Neuron (in vitro differentiated cells): Measurements from ENCODE around the gene FAM170B.

Experiments
- H2AFZ ChIP-seq: one replicate; pipeline ENCODE4 v1.6.1; 2013; ENCODE audit warnings: low read depth, mild to moderate bottlenecking, inconsistent platforms, low read length, moderate library complexity
- H3K27me3 ChIP-seq: one replicate; pipeline ENCODE4 v1.6.1; 2013; ENCODE audit warnings: low read length; ENCODE audit not compliant: insufficient read depth
- H3K36me3 ChIP-seq: one replicate; pipeline ENCODE4 v1.6.1; 2013; ENCODE audit warnings: low read length; ENCODE audit not compliant: insufficient read depth
- H3K4me1 ChIP-seq: one replicate; pipeline ENCODE4 v1.6.1; 2013; ENCODE audit warnings: low read length; ENCODE audit not compliant: insufficient read depth
- H3K4me3 ChIP-seq: 2 replicates; pipeline ENCODE4 v1.5.1; 2013; ENCODE audit warnings: mild to moderate bottlenecking, low read length, moderate library complexity
- H3K9me3 ChIP-seq: one replicate; pipeline ENCODE4 v1.6.1; 2013; ENCODE audit warnings: low read length

The FAM170B gene

DNA sequence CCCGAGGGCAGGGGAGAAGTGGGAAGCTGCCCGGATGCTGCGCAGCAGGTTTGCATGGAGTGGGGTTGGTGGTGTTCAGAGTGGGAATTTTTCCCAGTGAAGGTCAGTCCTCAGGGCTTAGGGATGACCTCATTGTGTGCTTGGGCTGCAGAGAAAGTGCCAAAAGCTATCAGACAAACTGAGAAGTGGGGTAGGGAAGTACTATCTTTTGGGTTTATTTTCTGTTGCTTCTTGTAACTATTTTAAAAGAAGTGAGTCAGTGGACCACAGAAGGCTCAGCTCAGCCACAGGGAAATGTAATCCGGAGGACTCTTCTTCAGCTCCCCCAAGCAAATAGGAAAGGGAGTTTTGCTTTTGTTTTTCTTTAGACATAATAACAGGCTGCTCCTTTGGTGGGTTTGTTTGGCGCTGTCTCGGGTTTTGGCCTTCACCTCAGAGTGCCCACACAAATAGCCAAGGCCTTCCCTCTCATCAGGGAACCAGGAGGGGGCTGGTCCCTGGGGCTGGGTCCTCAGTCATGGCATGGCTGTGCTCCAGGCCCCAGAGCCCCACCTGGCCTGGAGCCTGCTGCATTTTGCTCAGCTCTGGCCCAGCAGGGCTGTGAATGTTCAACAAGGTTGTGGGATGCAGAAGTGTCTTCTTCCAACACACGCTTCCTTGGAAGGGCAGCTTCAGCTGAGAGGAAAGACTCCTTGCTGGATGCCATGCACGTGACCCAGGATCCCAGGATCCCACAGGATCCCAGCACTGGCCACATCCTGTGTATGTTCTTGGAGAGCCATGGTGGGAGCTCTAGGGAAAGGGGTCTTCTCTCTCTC is 5.4 kb upstream of the FAM170B start:
- Histone ChIP-seq H3K9me3 (no peaks in the 10 kb centered on the region), H3K27me3 (no peaks in the 10 kb centered on the region), H3K4me1 (no peaks in the 10 kb centered on the region), H2AFZ (no peak overlapping the region), H3K4me3 (no peak overlapping the region), H3K36me3 (no peaks in the 10 kb centered on the region)

GRCh38 chr10:49138361-49138891 is 4.6 kb upstream of the FAM170B start:
- Histone ChIP-seq H3K9me3 (no peaks in the 10 kb centered on the region), H3K4me3 (no peak overlapping the region), H3K4me1 (no peaks in the 10 kb centered on the region), H2AFZ (no peak overlapping the region), H3K27me3 (no peaks in the 10 kb centered on the region), H3K36me3 (no peaks in the 10 kb centered on the region)

- Histone ChIP-seq H3K27me3 (no peaks in the 10 kb centered on the region), H3K4me1 (no peaks in the 10 kb centered on the region), H3K36me3 (no peaks in the 10 kb centered on the region)
These were observed 2.7 kb upstream of the FAM170B start for GRCh38 chr10:49136525-49136924.

GRCh38 chr10:49135575-49136313 is 1.9 kb upstream of the FAM170B start:
- no peaks in the 10 kb centered on the region for H3K27me3 ChIP-seq
- no peaks in the 10 kb centered on the region for H3K4me1 ChIP-seq
- H2AFZ ChIP-seq: no peak overlapping the region
- no peaks in the 10 kb centered on the region for H3K36me3 ChIP-seq
- no peaks in the 10 kb centered on the region for H3K9me3 ChIP-seq
- H3K4me3 ChIP-seq: no peak overlapping the region

More at GRCh38 chr10:49136525-49136924, 2.7 kb upstream of the FAM170B start:
- H3K4me3 ChIP-seq: no peak overlapping the region
- H3K9me3 ChIP-seq: no peaks in the 10 kb centered on the region
- no peak overlapping the region for H2AFZ ChIP-seq

DNA sequence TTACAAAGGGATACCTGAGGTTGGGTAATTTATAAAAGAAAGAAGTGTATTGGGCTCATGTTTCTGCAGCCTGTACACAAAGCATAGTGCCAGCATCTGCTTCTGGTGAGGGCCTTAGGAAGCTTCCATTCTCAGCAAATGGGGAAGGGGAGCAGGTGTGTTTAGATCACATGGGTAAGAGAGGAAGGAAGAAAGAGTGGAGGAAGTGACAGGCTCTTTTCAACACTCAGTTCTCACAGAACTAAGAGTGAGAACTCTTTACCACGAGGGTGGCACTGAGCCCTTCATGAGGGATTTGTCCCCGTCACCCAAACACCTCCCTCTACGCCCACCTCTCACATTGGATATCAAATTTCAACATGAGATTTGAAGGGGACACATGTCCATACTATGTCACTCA is 506 bp upstream of the FAM170B start:
- no peaks in the 10 kb centered on the region for H3K27me3 ChIP-seq
- no peak overlapping the region for H2AFZ ChIP-seq
- H3K36me3 ChIP-seq: no peaks in the 10 kb centered on the region
- H3K9me3 ChIP-seq: no peaks in the 10 kb centered on the region
- no peak overlapping the region for H3K4me3 ChIP-seq
- no peaks in the 10 kb centered on the region for H3K4me1 ChIP-seq

GRCh38 chr10:49132362-49132737 is 1.5 kb downstream of the FAM170B start:
- Histone ChIP-seq H3K27me3 (no peaks in the 10 kb centered on the region), H3K36me3 (no peaks in the 10 kb centered on the region), H3K9me3 (no peaks in the 10 kb centered on the region), H3K4me1 (no peaks in the 10 kb centered on the region), H2AFZ (no peak overlapping the region), H3K4me3 (no peak overlapping the region)

DNA sequence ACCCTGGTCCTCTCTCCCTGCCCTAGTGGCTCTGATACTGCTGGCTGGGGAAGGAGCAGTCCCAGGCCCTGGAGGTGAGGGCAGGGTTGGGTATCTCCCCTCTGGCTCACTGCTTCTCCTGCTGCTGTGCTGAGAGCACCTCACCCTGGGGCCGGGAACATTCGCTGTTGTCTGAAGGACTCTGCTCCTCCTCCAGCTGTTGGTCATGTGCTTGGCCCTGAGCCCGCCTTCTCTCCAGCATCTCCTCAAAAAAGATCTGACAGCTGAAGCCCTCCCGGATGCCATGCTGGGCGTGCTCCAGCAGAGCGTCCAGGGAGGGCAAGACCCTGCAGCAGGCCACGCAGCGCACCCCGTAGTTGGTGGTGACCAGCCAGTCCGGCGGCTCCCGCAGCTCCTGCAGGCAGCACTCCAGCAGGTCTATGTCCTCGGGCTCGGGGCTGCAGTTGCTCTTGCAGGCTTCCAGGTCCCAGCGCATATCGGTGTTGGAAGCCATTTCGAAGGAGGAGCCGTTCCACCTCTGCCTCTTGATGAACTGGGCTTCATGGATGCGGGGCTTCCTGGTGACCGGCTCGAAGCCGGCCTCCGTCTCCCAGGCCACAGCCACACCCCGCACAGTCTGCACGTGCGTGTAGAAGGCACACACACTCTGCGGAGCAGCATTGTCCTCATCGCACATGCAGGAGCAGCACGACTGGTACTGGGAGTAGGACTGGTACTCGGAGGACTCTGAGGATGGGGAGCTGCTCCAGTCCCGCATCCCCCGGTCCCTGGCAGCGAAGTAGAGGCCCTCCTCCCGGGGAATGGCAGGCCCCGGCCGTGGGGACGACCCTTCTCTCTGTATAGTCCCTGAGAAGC is 2.1 kb downstream of the FAM170B start:
- no peaks in the 10 kb centered on the region for H3K27me3 ChIP-seq
- H2AFZ ChIP-seq: no peak overlapping the region
- no peaks in the 10 kb centered on the region for H3K36me3 ChIP-seq
- no peak overlapping the region for H3K4me3 ChIP-seq
- no peaks in the 10 kb centered on the region for H3K4me1 ChIP-seq
- H3K9me3 ChIP-seq: no peaks in the 10 kb centered on the region

GRCh38 chr10:49129376-49129775 is 4.4 kb downstream of the FAM170B start:
- no peaks in the 10 kb centered on the region for H3K9me3 ChIP-seq
- H3K27me3 ChIP-seq: no peaks in the 10 kb centered on the region
- H2AFZ ChIP-seq: no peak overlapping the region
- H3K4me1 ChIP-seq: no peaks in the 10 kb centered on the region
- H3K36me3 ChIP-seq: no peaks in the 10 kb centered on the region
- H3K4me3 ChIP-seq: no peak overlapping the region

DNA sequence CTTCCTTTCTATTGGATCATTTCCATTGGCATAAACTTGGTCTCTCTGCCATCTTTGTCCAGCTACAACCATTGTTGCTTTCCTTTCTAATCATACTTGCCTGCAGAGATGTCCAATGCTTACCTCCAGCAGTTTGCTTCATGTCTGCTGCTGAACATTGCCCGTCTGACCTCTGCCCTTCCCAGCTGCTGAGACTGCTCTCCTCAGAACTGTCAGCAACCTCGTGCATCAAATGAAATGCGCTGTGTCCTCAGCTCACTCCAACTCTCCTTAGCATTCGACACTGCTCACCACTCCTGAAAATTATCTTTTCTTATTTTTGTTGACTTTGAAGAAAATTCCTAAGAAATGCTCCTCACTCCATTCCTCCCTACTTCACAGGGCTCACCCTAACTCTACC is 5.0 kb downstream of the FAM170B start:
- H2AFZ ChIP-seq: no peak overlapping the region
- no peaks in the 10 kb centered on the region for H3K4me1 ChIP-seq
- H3K27me3 ChIP-seq: no peaks in the 10 kb centered on the region
- no peaks in the 10 kb centered on the region for H3K9me3 ChIP-seq
- H3K36me3 ChIP-seq: no peaks in the 10 kb centered on the region
- no peak overlapping the region for H3K4me3 ChIP-seq

- H3K4me3 ChIP-seq: no peak overlapping the region
- H2AFZ ChIP-seq: no peak overlapping the region
- no peaks in the 10 kb centered on the region for H3K9me3 ChIP-seq
- H3K4me1 ChIP-seq: no peaks in the 10 kb centered on the region
- H3K36me3 ChIP-seq: no peaks in the 10 kb centered on the region
- H3K27me3 ChIP-seq: no peaks in the 10 kb centered on the region
These were observed 9.6 kb downstream of the FAM170B start for GRCh38 chr10:49123981-49124950.

GRCh38 chr10:49120911-49121310 is 12.9 kb downstream of the FAM170B start:
- Histone ChIP-seq H3K4me3 (no peak overlapping the region), H3K4me1 (peaks cover 17% of the 10 kb centered on the region), H3K27me3 (no peaks in the 10 kb centered on the region), H2AFZ (no peak overlapping the region), H3K36me3 (no peaks in the 10 kb centered on the region), H3K9me3 (no peaks in the 10 kb centered on the region)

- Histone ChIP-seq H3K9me3 (no peaks in the 10 kb centered on the region), H2AFZ (no peak overlapping the region), H3K4me1 (peaks cover 17% of the 10 kb centered on the region), H3K36me3 (no peaks in the 10 kb centered on the region), H3K27me3 (peaks cover 3% of the 10 kb centered on the region), H3K4me3 (no peak overlapping the region)
These were observed 14.1 kb downstream of the FAM170B start for GRCh38 chr10:49119746-49120145.
